HepG2 (cell line): Measurements from ENCODE around the gene DDX59. TPM values are rescaled to one million over a fixed set of nuclear protein-coding genes. Genes with fewer than 3 reads are reported as not detected.

ENCODE experiments used
- ATAC-seq: fragments of 200-7000 bp; cut with Tn5 transposase; 3 replicates; pipeline ENCODE4 v1.9.1; 2020; ENCODE audit warnings: mild to moderate bottlenecking, moderate library complexity
- BruUV-seq: library from RNA; stranded (reverse); fragments of 400-500 nt; replicated peaks from 2 replicates; lab custom pipeline; 2021; lab: Mats Ljungman, UMichigan
- CTCF ChIA-PET: fragments of 300-600 bp; formaldehyde crosslinking; extraction: SDS; loops from one replicate; lab custom pipeline; 2021; ENCODE audit warnings: low total read pairs, inconsistent platforms, low intra/inter-chr PET ratio; lab: Yijun Ruan, JAX
- POLR2A ChIA-PET: fragments of 350-600 bp; sonication (Branson Sonifier 250); formaldehyde crosslinking; loops from one replicate; lab custom pipeline; 2020; ENCODE audit warnings: antibody characterized with exemption, inconsistent platforms; lab: Yijun Ruan, JAX
- DNase-seq: peaks from one replicate; pipeline ENCODE4 v3.0.0-alpha.2; 2015; ENCODE audit warnings: low spot score
- FAIRE-seq: peaks from 3 replicates; lab custom pipeline; 2011; peaks lifted over from hg19 to GRCh38; lab: Jason Lieb, UNC
- H2AFZ ChIP-seq: one replicate; pipeline ENCODE4 v1.6.1; 2011; ENCODE audit warnings: low read length, inconsistent platforms
- H3K27ac ChIP-seq: fragments of 300-600 bp; 3 replicates; pipeline ENCODE4 v1.8.0; 2011; ENCODE audit warnings: mixed run types, mild to moderate bottlenecking, mixed read lengths, low read length, inconsistent platforms; ENCODE audit not compliant: insufficient read depth; ENCODE audit errors: extremely low read length
- H3K27me3 ChIP-seq, 2 experiments: fragments of 200-600 bp in 1 of 2; 2 replicates in 1 of 2; 3 replicates in 1 of 2; pipeline versions ENCODE4 v1.6.0 to v1.8.0; 2011; ENCODE audit warnings: low read length in 2 of 2, mild to moderate bottlenecking in 2 of 2, moderate library complexity in 2 of 2, inconsistent platforms in 1 of 2; ENCODE audit not compliant: insufficient read depth in 2 of 2, control insufficient read depth in 1 of 2
- H3K36me3 ChIP-seq, 2 experiments: fragments of 200-600 bp in 1 of 2; replicated peaks in 1 of 2; 2 replicates in 1 of 2; 3 replicates in 1 of 2; pipeline versions ENCODE4 v1.5.1 to v1.8.0; 2011; ENCODE audit warnings: low read length in 2 of 2, inconsistent platforms in 1 of 2; ENCODE audit not compliant: insufficient read depth in 2 of 2, control insufficient read depth in 1 of 2
- H3K4me1 ChIP-seq: 2 replicates; pipeline ENCODE4 v1.5.1; 2012; ENCODE audit warnings: low read length, inconsistent platforms; ENCODE audit not compliant: insufficient read depth
- H3K4me2 ChIP-seq: 2 replicates; pipeline ENCODE4 v1.6.0; 2011; ENCODE audit warnings: low read depth, low read length, inconsistent platforms
- H3K4me3 ChIP-seq, 3 experiments: fragments of 200-600 bp in 1 of 3; sonication (generic), shearing (Covaris generic) in 1 of 3; replicated peaks in 1 of 3; 2 replicates each; pipeline ENCODE4 v1.5.1; 2011 to 2016; ENCODE audit warnings: low read length in 3 of 3, inconsistent platforms in 2 of 3, low read depth in 2 of 3, mild to moderate bottlenecking in 2 of 3, control low read depth in 1 of 3, mixed read lengths in 1 of 3; ENCODE audit not compliant: insufficient read depth in 1 of 3
- H3K79me2 ChIP-seq: one replicate; pipeline ENCODE4 v1.6.1; 2011; ENCODE audit warnings: low read length, inconsistent platforms; ENCODE audit not compliant: insufficient read depth
- H3K9ac ChIP-seq: 2 replicates; pipeline ENCODE4 v1.6.0; 2011; ENCODE audit warnings: mild to moderate bottlenecking, low read depth, low read length, inconsistent platforms; ENCODE audit not compliant: insufficient read depth
- H3K9me3 ChIP-seq: 2 replicates; pipeline ENCODE4 v1.5.1; 2012; ENCODE audit warnings: mild to moderate bottlenecking, low read length
- H4K20me1 ChIP-seq: 2 replicates; pipeline ENCODE4 v1.6.0; 2011; ENCODE audit warnings: inconsistent platforms, mild to moderate bottlenecking, low read length, moderate library complexity; ENCODE audit not compliant: insufficient read depth
- FOXA3 ChIP-seq: IDR thresholded peaks from 2 replicates; pipeline ENCODE4 v1.6.1; 2016; ENCODE audit warnings: missing genetic modification reagents, missing compliant biosample characterization
- NAIF1 ChIP-seq: sonication (generic); formaldehyde crosslinking; IDR thresholded peaks from 2 replicates; pipeline ENCODE4 v1.5.0; 2020; ENCODE audit warnings: mild to moderate bottlenecking, missing genetic modification reagents, borderline replicate concordance
- SRSF1 ChIP-seq: fragments of 200-400 bp; formaldehyde crosslinking; optimal IDR thresholded peaks from 2 replicates; pipeline ENCODE3; 2017; ENCODE audit warnings: mild to moderate bottlenecking, low read depth, low read length, moderate library complexity
- SRSF4 ChIP-seq: fragments of 200-400 bp; formaldehyde crosslinking; IDR thresholded peaks from one replicate; pipeline ENCODE4 v1.6.1; 2018; ENCODE audit warnings: mild to moderate bottlenecking, low read depth, low read length, moderate library complexity; ENCODE audit not compliant: poor library complexity, severe bottlenecking
- TBX3 ChIP-seq: fragments of 450-650 bp; IDR thresholded peaks from 2 replicates; pipeline ENCODE4 v1.6.1; 2017; ENCODE audit warnings: antibody characterized with exemption, mild to moderate bottlenecking, inconsistent platforms, borderline replicate concordance
- TEAD3 ChIP-seq: optimal IDR thresholded peaks from 2 replicates; pipeline ENCODE3; 2016; ENCODE audit warnings: borderline replicate concordance
- ZIK1 ChIP-seq: sonication (generic); formaldehyde crosslinking; IDR thresholded peaks from 2 replicates; pipeline ENCODE4 v1.5.0; 2020; ENCODE audit warnings: mild to moderate bottlenecking, low read depth, missing genetic modification reagents, borderline replicate concordance
- ZNF225 ChIP-seq: sonication (generic); formaldehyde crosslinking; IDR thresholded peaks from 2 replicates; pipeline ENCODE4 v1.4.0; 2020; ENCODE audit warnings: mild to moderate bottlenecking, missing genetic modification reagents
- ZSCAN21 ChIP-seq: sonication (generic); formaldehyde crosslinking; IDR thresholded peaks from 2 replicates; pipeline ENCODE4 v1.8.0; 2022; ENCODE audit warnings: mild to moderate bottlenecking, missing genetic modification reagents, moderate library complexity, borderline replicate concordance
- ZSCAN31 ChIP-seq: sonication (generic); formaldehyde crosslinking; IDR thresholded peaks from 2 replicates; pipeline ENCODE4 v1.5.0; 2020; ENCODE audit warnings: low read depth, mild to moderate bottlenecking, missing genetic modification reagents
- ZZZ3 ChIP-seq: sonication (generic); formaldehyde crosslinking; IDR thresholded peaks from 2 replicates; pipeline ENCODE4 v1.4.0; 2020; ENCODE audit warnings: missing genetic modification reagents, mild to moderate bottlenecking, borderline replicate concordance
- WGBS: methylation state at CpG from one replicate; pipeline ENCODE4 v1.1.6; 2017; ENCODE audit warnings: low lambda C conversion rate; 5-methylcytosine and 5-hydroxymethylcytosine counted together
- in situ Hi-C: cut with HindIII; loops from 2 replicates; pipeline ENCODE4 v1.10.0; 2017; ENCODE audit warnings: low pct_unique_long_range_greater_than_20kb; ENCODE audit not compliant: extremely low pct_ligation_motif_present
- intact Hi-C: fragments of 100-400 bp; cut with micrococcal nuclease; formaldehyde crosslinking; loops from one replicate; pipeline ENCODE4 v1.10.0; 2022; ENCODE audit not compliant: unreplicated experiment
- polyA plus RNA-seq, 8 experiments: library from polyadenylated mRNA; depleted of rRNA in 3 of 8; stranded (reverse) in 7 of 8; unstranded in 1 of 8; fragments of >200 nt; fragmentation: Illumina TruSeq in 4 of 8; extraction: Trizol in 4 of 8; gene quantifications; 2 replicates each; pipeline versions ENCODE4 v1.2.1 to v1.2.3, GENCODE V29; 2011 to 2016; ENCODE audit warnings: low read depth in 4 of 8, missing spikeins in 1 of 8, mixed read lengths in 1 of 8; ENCODE audit not compliant: insufficient read depth in 1 of 8
- total RNA-seq, 5 experiments: library from RNA; depleted of rRNA; stranded (reverse); fragments of >200 nt; fragmentation: Illumina TruSeq; extraction: Trizol; gene quantifications; 2 replicates each; pipeline ENCODE4 v1.2.3, GENCODE V29; 2016; ENCODE audit warnings: low read depth in 1 of 5
- TF ChIP-seq, protein P1 (sequence below): sonication (generic); formaldehyde crosslinking; IDR thresholded peaks from 2 replicates; pipeline ENCODE4 v1.4.0; 2020; ENCODE audit warnings: missing genetic modification reagents
- TF ChIP-seq, protein P2 (sequence below): IDR thresholded peaks from 2 replicates; pipeline ENCODE4 v1.4.0; 2020; ENCODE audit warnings: mild to moderate bottlenecking, missing genetic modification reagents
- TF ChIP-seq, protein P3 (sequence below): sonication (generic); formaldehyde crosslinking; IDR thresholded peaks from 2 replicates; pipeline ENCODE4 v1.8.0; 2023; ENCODE audit warnings: mild to moderate bottlenecking, missing genetic modification reagents

Gene DDX59
- total and polyA plus RNA-seq, 2 of the 13 experiments (the other 11 are each of a cell fraction or from before 2014, with no cell fraction given) = 12.1 to 14.8 TPM

DNA sequence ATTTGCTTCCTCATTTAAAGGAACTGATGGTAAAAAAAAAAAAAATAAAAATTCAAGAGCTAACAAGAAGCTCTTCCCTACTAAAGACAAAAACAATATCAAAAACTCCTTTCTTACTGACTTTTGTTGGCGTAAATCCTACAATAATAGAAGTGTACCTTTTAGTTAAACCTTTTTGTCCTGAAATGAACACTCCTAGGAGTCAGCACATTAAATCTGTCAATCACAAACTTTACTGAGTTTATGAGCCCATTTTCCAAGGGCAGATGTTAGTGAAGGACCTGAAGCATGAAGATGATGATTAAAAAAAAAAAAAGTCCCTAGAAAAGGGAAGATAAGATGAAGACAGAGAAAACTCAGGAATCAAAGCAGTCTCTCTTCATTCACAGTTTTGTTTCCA is 22.6 kb upstream of the DDX59 start:
- Histone ChIP-seq H4K20me1 (no peaks in the 10 kb centered on the region), H3K9me3 (no peaks in the 10 kb centered on the region), H3K36me3 (no peaks in the 10 kb centered on the region), H3K4me1 (no peaks in the 10 kb centered on the region), H3K79me2 (no peaks in the 10 kb centered on the region), H3K9ac (no peak overlapping the region), H3K27me3 (no peaks in the 10 kb centered on the region), H3K4me3 (no peak overlapping the region), H3K4me2 (no peak overlapping the region), H2AFZ (no peak overlapping the region), H3K27ac (no peak overlapping the region)
- CTCF ChIA-PET = no interaction called here
- DNase-seq (no peak), FAIRE-seq (no peak), ATAC-seq (no peak)
- WGBS = 38% methylated on average over 1 of the region's 1 CpG
- intact Hi-C loops = no loop called here
- no peak for TF ChIP-seq SRSF1
- TF ChIP-seq, protein P1, sequence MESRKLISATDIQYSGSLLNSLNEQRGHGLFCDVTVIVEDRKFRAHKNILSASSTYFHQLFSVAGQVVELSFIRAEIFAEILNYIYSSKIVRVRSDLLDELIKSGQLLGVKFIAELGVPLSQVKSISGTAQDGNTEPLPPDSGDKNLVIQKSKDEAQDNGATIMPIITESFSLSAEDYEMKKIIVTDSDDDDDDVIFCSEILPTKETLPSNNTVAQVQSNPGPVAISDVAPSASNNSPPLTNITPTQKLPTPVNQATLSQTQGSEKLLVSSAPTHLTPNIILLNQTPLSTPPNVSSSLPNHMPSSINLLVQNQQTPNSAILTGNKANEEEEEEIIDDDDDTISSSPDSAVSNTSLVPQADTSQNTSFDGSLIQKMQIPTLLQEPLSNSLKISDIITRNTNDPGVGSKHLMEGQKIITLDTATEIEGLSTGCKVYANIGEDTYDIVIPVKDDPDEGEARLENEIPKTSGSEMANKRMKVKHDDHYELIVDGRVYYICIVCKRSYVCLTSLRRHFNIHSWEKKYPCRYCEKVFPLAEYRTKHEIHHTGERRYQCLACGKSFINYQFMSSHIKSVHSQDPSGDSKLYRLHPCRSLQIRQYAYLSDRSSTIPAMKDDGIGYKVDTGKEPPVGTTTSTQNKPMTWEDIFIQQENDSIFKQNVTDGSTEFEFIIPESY (CRISPR knock-in tag) = no peak
- TF ChIP-seq SRSF4 = no peak
- TF ChIP-seq, protein P2, sequence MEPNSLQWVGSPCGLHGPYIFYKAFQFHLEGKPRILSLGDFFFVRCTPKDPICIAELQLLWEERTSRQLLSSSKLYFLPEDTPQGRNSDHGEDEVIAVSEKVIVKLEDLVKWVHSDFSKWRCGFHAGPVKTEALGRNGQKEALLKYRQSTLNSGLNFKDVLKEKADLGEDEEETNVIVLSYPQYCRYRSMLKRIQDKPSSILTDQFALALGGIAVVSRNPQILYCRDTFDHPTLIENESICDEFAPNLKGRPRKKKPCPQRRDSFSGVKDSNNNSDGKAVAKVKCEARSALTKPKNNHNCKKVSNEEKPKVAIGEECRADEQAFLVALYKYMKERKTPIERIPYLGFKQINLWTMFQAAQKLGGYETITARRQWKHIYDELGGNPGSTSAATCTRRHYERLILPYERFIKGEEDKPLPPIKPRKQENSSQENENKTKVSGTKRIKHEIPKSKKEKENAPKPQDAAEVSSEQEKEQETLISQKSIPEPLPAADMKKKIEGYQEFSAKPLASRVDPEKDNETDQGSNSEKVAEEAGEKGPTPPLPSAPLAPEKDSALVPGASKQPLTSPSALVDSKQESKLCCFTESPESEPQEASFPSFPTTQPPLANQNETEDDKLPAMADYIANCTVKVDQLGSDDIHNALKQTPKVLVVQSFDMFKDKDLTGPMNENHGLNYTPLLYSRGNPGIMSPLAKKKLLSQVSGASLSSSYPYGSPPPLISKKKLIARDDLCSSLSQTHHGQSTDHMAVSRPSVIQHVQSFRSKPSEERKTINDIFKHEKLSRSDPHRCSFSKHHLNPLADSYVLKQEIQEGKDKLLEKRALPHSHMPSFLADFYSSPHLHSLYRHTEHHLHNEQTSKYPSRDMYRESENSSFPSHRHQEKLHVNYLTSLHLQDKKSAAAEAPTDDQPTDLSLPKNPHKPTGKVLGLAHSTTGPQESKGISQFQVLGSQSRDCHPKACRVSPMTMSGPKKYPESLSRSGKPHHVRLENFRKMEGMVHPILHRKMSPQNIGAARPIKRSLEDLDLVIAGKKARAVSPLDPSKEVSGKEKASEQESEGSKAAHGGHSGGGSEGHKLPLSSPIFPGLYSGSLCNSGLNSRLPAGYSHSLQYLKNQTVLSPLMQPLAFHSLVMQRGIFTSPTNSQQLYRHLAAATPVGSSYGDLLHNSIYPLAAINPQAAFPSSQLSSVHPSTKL (CRISPR knock-in tag) = no peak
- no peak for TF ChIP-seq ZIK1
- TF ChIP-seq, protein P3, sequence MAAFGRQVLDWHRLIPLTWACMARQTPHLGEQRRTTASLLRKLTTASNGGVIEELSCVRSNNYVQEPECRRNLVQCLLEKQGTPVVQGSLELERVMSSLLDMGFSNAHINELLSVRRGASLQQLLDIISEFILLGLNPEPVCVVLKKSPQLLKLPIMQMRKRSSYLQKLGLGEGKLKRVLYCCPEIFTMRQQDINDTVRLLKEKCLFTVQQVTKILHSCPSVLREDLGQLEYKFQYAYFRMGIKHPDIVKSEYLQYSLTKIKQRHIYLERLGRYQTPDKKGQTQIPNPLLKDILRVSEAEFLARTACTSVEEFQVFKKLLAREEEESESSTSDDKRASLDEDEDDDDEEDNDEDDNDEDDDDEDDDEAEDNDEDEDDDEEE (CRISPR knock-in tag) = no peak
- no peak for TF ChIP-seq FOXA3 (CRISPR knock-in tag)
- TF ChIP-seq TBX3 = no peak
- no peak for TF ChIP-seq ZSCAN21 (CRISPR knock-in tag)
- TF ChIP-seq ZNF225 = no peak
- TF ChIP-seq NAIF1 (CRISPR knock-in tag) = no peak
- no peak for TF ChIP-seq ZZZ3
- TF ChIP-seq TEAD3 (CRISPR knock-in tag) = no peak
- no peak for TF ChIP-seq ZSCAN31 (CRISPR knock-in tag)
- in situ Hi-C loops = no loop called here
- POLR2A ChIA-PET = interaction anchor here (1.2 kb wide), 1 partner anchor 22 kb away, joined by 3 read pairs; the partner anchor contains the start of gene DDX59
- BruUV-seq = no TSS peak
